Neural cell (in vitro differentiated cells): ENCODE measurements around the gene MAP1LC3A.

Source experiments
- CTCF ChIP-seq: fragments of 450-650 bp; IDR thresholded peaks from 2 replicates; pipeline ENCODE4 v1.5.1; 2014; ENCODE audit warnings: antibody characterized with exemption, mild to moderate bottlenecking, moderate library complexity; ENCODE audit not compliant: poor library complexity, severe bottlenecking
- EP300 ChIP-seq: fragments of 450-650 bp; conservative IDR thresholded peaks from 2 replicates; pipeline ENCODE4 v1.6.1; 2014; ENCODE audit warnings: antibody characterized with exemption, mild to moderate bottlenecking, moderate library complexity; ENCODE audit not compliant: poor library complexity, severe bottlenecking
- EZH2 ChIP-seq: fragments of 200-600, 300-800 bp; shearing (Covaris generic), sonication (generic); IDR thresholded peaks from 2 replicates; pipeline ENCODE4 v1.6.1; 2014; ENCODE audit warnings: antibody characterized with exemption, low read length, borderline replicate concordance, mild to moderate bottlenecking; ENCODE audit not compliant: insufficient read depth, poor library complexity, severe bottlenecking
- POLR2AphosphoS5 ChIP-seq: IDR thresholded peaks from 2 replicates; pipeline ENCODE4 v1.6.1; 2012
- REST ChIP-seq: IDR thresholded peaks from 2 replicates; pipeline ENCODE4 v1.6.1; 2012; ENCODE audit warnings: borderline replicate concordance
- SMC3 ChIP-seq: fragments of 450-650 bp; conservative IDR thresholded peaks from 2 replicates; pipeline ENCODE4 v1.6.1; 2014; ENCODE audit warnings: antibody characterized with exemption, mild to moderate bottlenecking, moderate library complexity; ENCODE audit not compliant: poor library complexity
- TAF1 ChIP-seq: IDR thresholded peaks from 2 replicates; pipeline ENCODE4 v1.6.1; 2012; ENCODE audit warnings: low read depth

GRCh38 chr20:34582221-34582620, 23.7 kb downstream of the MAP1LC3A start:
- no peak for TF ChIP-seq CTCF
- TF ChIP-seq REST, result no peak
- no peak for TF ChIP-seq TAF1
- no peak for TF ChIP-seq POLR2AphosphoS5
- no peak for TF ChIP-seq EZH2
- no peak for TF ChIP-seq SMC3
- no peak for TF ChIP-seq EP300
